A549 (cell line): Measurements from ENCODE around the gene SLC17A9.

ENCODE experiments used
- CHD2 ChIP-seq: fragments of 150-350 bp; IDR thresholded peaks from 2 replicates; pipeline ENCODE4 v1.6.1; 2014; ENCODE audit warnings: low read length; ENCODE audit not compliant: partially characterized antibody
- CTCF ChIP-seq: fragments of >200 bp; sonication (Bioruptor Twin); formaldehyde crosslinking; IDR thresholded peaks from 3 replicates; pipeline ENCODE4 v1.5.1; 2016
- HDAC2 ChIP-seq: fragments of 200-600 bp; sonication (generic); IDR thresholded peaks from 2 replicates; pipeline ENCODE4 v1.6.1; 2016
- MYC ChIP-seq: IDR thresholded peaks from 2 replicates; pipeline ENCODE4 v1.6.1; 2012; ENCODE audit warnings: mild to moderate bottlenecking, inconsistent platforms, low read length, improper control_type of control experiment, borderline replicate concordance
- PBX3 ChIP-seq: IDR thresholded peaks from 2 replicates; pipeline ENCODE4 v1.6.1; 2012
- RAD21 ChIP-seq, 2 experiments: fragments of >200 bp in 1 of 2; sonication (Bioruptor Twin) in 1 of 2; formaldehyde crosslinking in 1 of 2; IDR thresholded peaks in 1 of 2; conservative IDR thresholded peaks in 1 of 2; 2 replicates in 1 of 2; 3 replicates in 1 of 2; pipeline ENCODE4 v1.6.1; 2012 to 2018; ENCODE audit warnings: inconsistent platforms in 1 of 2
- RCOR1 ChIP-seq: fragments of 150-350 bp; IDR thresholded peaks from 2 replicates; pipeline ENCODE4 v1.6.1; 2014; ENCODE audit warnings: antibody characterized with exemption, low read length, low read depth
- RNF2 ChIP-seq: fragments of 200-600 bp; sonication (generic); IDR thresholded peaks from 2 replicates; pipeline ENCODE4 v1.6.1; 2016; ENCODE audit warnings: low read depth, mild to moderate bottlenecking, antibody characterized with exemption, moderate library complexity, borderline replicate concordance
- SMC3 ChIP-seq: fragments of >200 bp; sonication (Bioruptor Twin); formaldehyde crosslinking; IDR thresholded peaks from 3 replicates; pipeline ENCODE4 v1.6.1; 2018; ENCODE audit warnings: inconsistent platforms

- TF ChIP-seq PBX3 (no peak), CHD2 (no peak), HDAC2 (no peak), CTCF (no peak), RCOR1 (no peak), RAD21 (conservative IDR thresholded peaks at IDR 0.05 in 1 of 2, IDR thresholded peaks at IDR 0.05 in 1 of 2) (no peak), MYC (no peak), RNF2 (no peak), SMC3 (no peak)
These were observed 21.0 kb upstream of the SLC17A9 start for GRCh38 chr20:62931464-62931863.
